Measurements from ENCODE around the gene C10orf105. TPM values are rescaled to one million over a fixed set of nuclear protein-coding genes. Genes with fewer than 3 reads are reported as not detected.

The C10orf105 gene
- total RNA-seq, 1 experiment from 2014 or later = not detected

- CTCF ChIA-PET = interaction anchor here (1.1 kb wide), 1 partner anchor 19 kb away, joined by 3 read pairs; no protein-coding TSS in a partner anchor
- peaks cover 2% of the 10 kb centered on the region for H3K36me3 Mint-ChIP-seq (ENCODE audit: insufficient read depth, unreplicated experiment)
- no peak for DNase-seq
- no TSS peak for BruUV-seq (replicated peaks)
- H3K9me3 Mint-ChIP-seq (ENCODE audit: low read depth, unreplicated experiment) = no peaks in the 10 kb centered on the region
- TF ChIP-seq CTCF (IDR thresholded peaks at IDR 0.05; ENCODE audit: unreplicated experiment) = no peak
- peaks cover 32% of the 10 kb centered on the region for H3K27me3 Mint-ChIP-seq (ENCODE audit: unreplicated experiment)
- no peak overlapping the region for H3K4me3 Mint-ChIP-seq (ENCODE audit: low read depth, unreplicated experiment)
- intact Hi-C loops (cut with micrococcal nuclease; ENCODE audit: unreplicated experiment) = no loop called here
- H3K27ac Mint-ChIP-seq (ENCODE audit: unreplicated experiment) = no peak overlapping the region
- H3K4me1 Mint-ChIP-seq (ENCODE audit: low read depth, unreplicated experiment) = peaks cover 14% of the 10 kb centered on the region
Observed at GRCh38 chr10:71718165-71718698, 1.3 kb downstream of the C10orf105 start.

- intact Hi-C loops (cut with micrococcal nuclease; ENCODE audit: unreplicated experiment) = no loop called here
- no peak for DNase-seq
- Mint-ChIP-seq H3K27me3 (ENCODE audit: unreplicated experiment) (peaks cover 27% of the 10 kb centered on the region), H3K36me3 (ENCODE audit: insufficient read depth, unreplicated experiment) (peaks cover 4% of the 10 kb centered on the region), H3K4me3 (ENCODE audit: low read depth, unreplicated experiment) (no peak overlapping the region), H3K9me3 (ENCODE audit: low read depth, unreplicated experiment) (no peaks in the 10 kb centered on the region), H3K27ac (ENCODE audit: unreplicated experiment) (no peak overlapping the region), H3K4me1 (ENCODE audit: low read depth, unreplicated experiment) (peaks cover 18% of the 10 kb centered on the region)
- CTCF ChIA-PET = interaction anchor here (1.1 kb wide), 1 partner anchor 19 kb away, joined by 3 read pairs; no protein-coding TSS in a partner anchor
- TF ChIP-seq CTCF (IDR thresholded peaks at IDR 0.05; ENCODE audit: unreplicated experiment) = no peak
- no TSS peak for BruUV-seq (replicated peaks)
Observed at GRCh38 chr10:71717551-71717951, 2.0 kb downstream of the C10orf105 start.

DNA sequence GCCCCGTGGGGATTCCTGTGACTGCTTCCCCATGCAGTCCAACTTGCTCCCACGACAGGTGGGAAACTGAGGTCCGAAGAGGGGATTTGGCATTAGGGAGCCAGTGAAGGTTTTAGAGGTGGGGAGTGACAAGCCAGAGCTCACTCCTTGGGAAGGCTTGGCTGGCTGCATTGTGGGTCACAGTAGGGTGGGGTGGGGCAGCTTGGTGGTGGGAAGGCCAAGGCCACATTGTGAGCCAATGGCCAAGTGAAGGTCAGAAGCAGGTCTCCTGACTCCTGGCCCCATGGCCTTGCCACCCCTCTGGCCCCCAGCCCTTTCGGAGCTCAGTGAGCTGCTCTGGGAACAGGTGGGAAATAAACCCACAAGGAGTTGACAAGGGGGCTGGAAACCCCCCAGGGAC, 2.5 kb downstream of the C10orf105 start:
- no TSS peak for BruUV-seq (replicated peaks)
- Mint-ChIP-seq H3K36me3 (ENCODE audit: insufficient read depth, unreplicated experiment) (peaks cover 4% of the 10 kb centered on the region), H3K4me1 (ENCODE audit: low read depth, unreplicated experiment) (peaks cover 18% of the 10 kb centered on the region), H3K27me3 (ENCODE audit: unreplicated experiment) (peaks cover 22% of the 10 kb centered on the region), H3K27ac (ENCODE audit: unreplicated experiment) (no peak overlapping the region), H3K4me3 (ENCODE audit: low read depth, unreplicated experiment) (no peak overlapping the region), H3K9me3 (ENCODE audit: low read depth, unreplicated experiment) (no peaks in the 10 kb centered on the region)
- TF ChIP-seq CTCF (IDR thresholded peaks at IDR 0.05; ENCODE audit: unreplicated experiment) = no peak
- DNase-seq = no peak
- CTCF ChIA-PET = interaction anchor here (1.0 to 1.1 kb wide), 2 partner anchors 20 to 190 kb away, joined by 3 read pairs; no protein-coding TSS in a partner anchor
- intact Hi-C loops (cut with micrococcal nuclease; ENCODE audit: unreplicated experiment) = no loop called here

- no peaks in the 10 kb centered on the region for H3K9me3 Mint-ChIP-seq (ENCODE audit: low read depth, unreplicated experiment)
- no peak overlapping the region for H3K27ac Mint-ChIP-seq (ENCODE audit: unreplicated experiment)
- CTCF ChIA-PET = interaction anchor here (1.0 kb wide), 1 partner anchor 190 kb away, joined by 3 read pairs; no protein-coding TSS in a partner anchor
- no TSS peak for BruUV-seq (replicated peaks)
- H3K27me3 Mint-ChIP-seq (ENCODE audit: unreplicated experiment) = peaks cover 16% of the 10 kb centered on the region
- H3K36me3 Mint-ChIP-seq (ENCODE audit: insufficient read depth, unreplicated experiment) = peaks cover 4% of the 10 kb centered on the region
- TF ChIP-seq CTCF (IDR thresholded peaks at IDR 0.05; ENCODE audit: unreplicated experiment) = no peak
- DNase-seq = no peak
- peaks cover 18% of the 10 kb centered on the region for H3K4me1 Mint-ChIP-seq (ENCODE audit: low read depth, unreplicated experiment)
- intact Hi-C loops (cut with micrococcal nuclease; ENCODE audit: unreplicated experiment) = no loop called here
- no peak overlapping the region for H3K4me3 Mint-ChIP-seq (ENCODE audit: low read depth, unreplicated experiment)
Observed at GRCh38 chr10:71716426-71716825, 3.2 kb downstream of the C10orf105 start.

All from Calu3 (cell line).